ENCODE data around the gene JARID2. TPM values are rescaled to one million over a fixed set of nuclear protein-coding genes. Genes with fewer than 3 reads are reported as not detected.

Gene JARID2
- polyA plus RNA-seq, 1 experiment, result 9.7 TPM

DNA sequence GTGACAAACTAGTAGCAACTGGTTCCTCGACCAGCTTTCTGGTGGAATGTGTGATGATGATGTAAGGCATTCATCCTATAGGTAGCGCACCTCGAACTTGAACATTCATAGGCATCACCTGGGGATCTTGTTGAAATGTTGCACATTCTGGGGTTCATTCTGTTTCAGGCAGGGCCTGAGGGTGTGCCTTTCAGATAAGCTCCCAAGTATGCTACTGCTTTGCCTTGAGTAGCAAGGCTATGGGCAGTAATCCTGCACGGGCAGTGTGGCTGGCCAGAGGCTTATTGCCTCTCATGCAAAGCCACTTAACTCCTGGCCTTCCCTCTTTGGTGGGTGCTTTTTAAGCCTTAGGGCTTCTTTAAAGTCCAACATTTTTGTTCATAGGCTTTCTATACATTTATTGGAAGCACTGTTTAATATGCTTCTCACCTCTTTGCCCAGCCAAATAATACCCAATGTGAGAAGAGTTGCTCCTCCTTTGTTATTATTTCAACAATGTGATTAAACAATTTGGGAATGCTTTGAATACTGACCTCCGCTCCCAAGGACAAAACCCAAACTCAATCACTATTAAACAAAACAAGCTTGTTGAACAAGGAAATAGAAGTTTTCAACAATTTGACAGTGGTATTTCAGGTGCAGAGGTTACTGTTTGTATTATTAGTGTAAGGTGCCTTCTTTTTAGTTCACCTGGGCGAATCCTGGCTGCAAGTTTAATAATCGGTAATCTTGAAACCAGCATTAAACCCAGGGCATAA, 57.5 kb downstream of the JARID2 start:
- H3K4me3 ChIP-seq (ENCODE audit: low read depth, low read length), result no peak overlapping the region
- TF ChIP-seq, protein P1, sequence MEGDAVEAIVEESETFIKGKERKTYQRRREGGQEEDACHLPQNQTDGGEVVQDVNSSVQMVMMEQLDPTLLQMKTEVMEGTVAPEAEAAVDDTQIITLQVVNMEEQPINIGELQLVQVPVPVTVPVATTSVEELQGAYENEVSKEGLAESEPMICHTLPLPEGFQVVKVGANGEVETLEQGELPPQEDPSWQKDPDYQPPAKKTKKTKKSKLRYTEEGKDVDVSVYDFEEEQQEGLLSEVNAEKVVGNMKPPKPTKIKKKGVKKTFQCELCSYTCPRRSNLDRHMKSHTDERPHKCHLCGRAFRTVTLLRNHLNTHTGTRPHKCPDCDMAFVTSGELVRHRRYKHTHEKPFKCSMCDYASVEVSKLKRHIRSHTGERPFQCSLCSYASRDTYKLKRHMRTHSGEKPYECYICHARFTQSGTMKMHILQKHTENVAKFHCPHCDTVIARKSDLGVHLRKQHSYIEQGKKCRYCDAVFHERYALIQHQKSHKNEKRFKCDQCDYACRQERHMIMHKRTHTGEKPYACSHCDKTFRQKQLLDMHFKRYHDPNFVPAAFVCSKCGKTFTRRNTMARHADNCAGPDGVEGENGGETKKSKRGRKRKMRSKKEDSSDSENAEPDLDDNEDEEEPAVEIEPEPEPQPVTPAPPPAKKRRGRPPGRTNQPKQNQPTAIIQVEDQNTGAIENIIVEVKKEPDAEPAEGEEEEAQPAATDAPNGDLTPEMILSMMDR (IDR thresholded peaks at IDR 0.05; ENCODE audit: low read depth, low read length), result no peak
- H3K27me3 ChIP-seq (ENCODE audit: control insufficient read depth, insufficient read depth, low read length), result no peaks in the 10 kb centered on the region
- H3K9me3 ChIP-seq (ENCODE audit: control insufficient read depth, insufficient read depth, low read length), result no peaks in the 10 kb centered on the region
- ChIA-PET CTCF (no interaction called here), POLR2A (no interaction called here)
- DNase-seq (ENCODE audit: low read depth, low spot score), result no peak
- H3K27ac ChIP-seq (ENCODE audit: low read depth, low read length), result no peak overlapping the region

- Histone ChIP-seq H3K27me3 (ENCODE audit: control insufficient read depth, insufficient read depth, low read length) (no peaks in the 10 kb centered on the region), H3K9me3 (ENCODE audit: control insufficient read depth, insufficient read depth, low read length) (no peaks in the 10 kb centered on the region), H3K4me3 (ENCODE audit: low read depth, low read length) (no peak overlapping the region), H3K27ac (ENCODE audit: low read depth, low read length) (no peak overlapping the region)
- ChIA-PET CTCF (no interaction called here), POLR2A (no interaction called here)
- DNase-seq (ENCODE audit: low read depth, low spot score), result no peak
- TF ChIP-seq, protein P1 (IDR thresholded peaks at IDR 0.05; ENCODE audit: low read depth, low read length), result no peak
Observed at GRCh38 chr6:15303920-15304291, 58.0 kb downstream of the JARID2 start.

- ChIA-PET POLR2A (interaction anchor here (0.6 kb wide), 1 partner anchor 57 kb away, joined by 5 read pairs; no protein-coding TSS in a partner anchor), CTCF (no interaction called here)
- Histone ChIP-seq H3K9me3 (ENCODE audit: control insufficient read depth, insufficient read depth, low read length) (no peaks in the 10 kb centered on the region), H3K4me3 (ENCODE audit: low read depth, low read length) (no peak overlapping the region), H3K27ac (ENCODE audit: low read depth, low read length) (no peak overlapping the region), H3K27me3 (ENCODE audit: control insufficient read depth, insufficient read depth, low read length) (no peaks in the 10 kb centered on the region)
- no peak for DNase-seq (ENCODE audit: low read depth, low spot score)
- TF ChIP-seq, protein P1 (IDR thresholded peaks at IDR 0.05; ENCODE audit: low read depth, low read length), result no peak
Observed at GRCh38 chr6:15304337-15305042, 58.6 kb downstream of the JARID2 start.

DNA sequence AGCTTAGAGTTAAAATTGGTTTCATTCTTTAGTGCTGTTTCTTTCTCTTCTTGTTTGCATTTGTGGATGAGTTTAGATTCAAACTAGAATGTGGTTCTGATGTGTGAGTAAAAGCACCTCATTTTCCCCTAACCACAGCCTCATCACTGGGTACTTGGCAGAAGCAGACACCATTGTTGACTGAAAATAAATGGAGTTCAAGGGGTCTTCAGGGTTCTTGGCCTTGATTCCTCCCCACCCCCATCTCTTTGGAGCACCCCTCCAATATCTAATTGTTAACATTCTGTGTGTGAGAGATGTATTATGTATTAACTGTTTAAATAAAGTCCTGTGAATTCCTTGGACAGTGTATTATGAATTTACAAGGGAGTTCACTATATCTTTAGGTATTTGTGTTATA, 59.6 kb downstream of the JARID2 start:
- no peak overlapping the region for H3K4me3 ChIP-seq (ENCODE audit: low read depth, low read length)
- CTCF ChIA-PET, result no interaction called here
- H3K27ac ChIP-seq (ENCODE audit: low read depth, low read length), result no peak overlapping the region
- H3K27me3 ChIP-seq (ENCODE audit: control insufficient read depth, insufficient read depth, low read length), result no peaks in the 10 kb centered on the region
- POLR2A ChIA-PET, result no interaction called here
- no peaks in the 10 kb centered on the region for H3K9me3 ChIP-seq (ENCODE audit: control insufficient read depth, insufficient read depth, low read length)
- DNase-seq (ENCODE audit: low read depth, low spot score), result no peak
- TF ChIP-seq, protein P1 (IDR thresholded peaks at IDR 0.05; ENCODE audit: low read depth, low read length), result no peak

DNA sequence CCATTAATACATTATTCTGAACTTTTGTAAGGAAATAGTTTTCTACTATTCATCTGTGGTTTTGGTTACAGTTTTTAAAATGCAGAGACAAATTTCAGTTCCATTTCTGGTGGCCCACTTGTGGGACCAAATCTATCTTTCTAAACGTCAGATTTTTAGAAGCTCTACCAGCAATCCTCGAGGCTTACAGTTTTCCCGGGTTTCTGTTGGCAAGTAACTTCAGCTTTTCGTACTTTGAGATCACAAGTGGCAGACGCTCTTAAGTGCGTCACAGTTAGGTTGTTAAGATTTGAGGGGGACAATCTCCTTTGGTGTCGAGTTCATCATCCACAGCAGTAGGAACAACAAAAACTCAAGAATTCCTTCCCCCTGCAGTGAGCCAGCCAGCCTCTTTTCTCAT, 60.0 kb downstream of the JARID2 start:
- CTCF ChIA-PET, result no interaction called here
- TF ChIP-seq, protein P1 (IDR thresholded peaks at IDR 0.05; ENCODE audit: low read depth, low read length), result no peak

More for the DNA sequence above, 60.0 kb downstream of the JARID2 start:
- Histone ChIP-seq H3K4me3 (ENCODE audit: low read depth, low read length) (no peak overlapping the region), H3K27me3 (ENCODE audit: control insufficient read depth, insufficient read depth, low read length) (no peaks in the 10 kb centered on the region), H3K9me3 (ENCODE audit: control insufficient read depth, insufficient read depth, low read length) (no peaks in the 10 kb centered on the region), H3K27ac (ENCODE audit: low read depth, low read length) (no peak overlapping the region)
- no peak for DNase-seq (ENCODE audit: low read depth, low spot score)
- POLR2A ChIA-PET, result no interaction called here
